Subcutaneous abdominal adipose tissue (tissue), 5 donors: ENCODE measurements around the gene CLEC17A.
"Not testable (repeated sequence)": the region's sequence is repeated elsewhere in the genome, so short reads cannot be mapped to it uniquely, and the experiment has no call there.

Source experiments
- H3K27ac ChIP-seq: one replicate; pipeline ENCODE4 v1.7.0; 2013; ENCODE audit warnings: low read depth, mild to moderate bottlenecking, inconsistent platforms, low read length, moderate library complexity
- H3K27me3 ChIP-seq, 5 donors: one replicate each; pipeline ENCODE4 v1.7.0; 2013; ENCODE audit warnings: low read length in 5 of 5, inconsistent platforms in 1 of 5; ENCODE audit not compliant: control insufficient read depth in 5 of 5, insufficient read depth in 4 of 5
- H3K36me3 ChIP-seq, 5 donors: one replicate each; pipeline ENCODE4 v1.7.0; 2013; ENCODE audit warnings: low read length in 5 of 5; ENCODE audit not compliant: control insufficient read depth in 5 of 5, insufficient read depth in 5 of 5
- H3K4me1 ChIP-seq, 5 donors: one replicate each; pipeline ENCODE4 v1.7.0; 2013; ENCODE audit warnings: low read length in 5 of 5, mild to moderate bottlenecking in 3 of 5, moderate library complexity in 1 of 5; ENCODE audit not compliant: control insufficient read depth in 5 of 5, insufficient read depth in 5 of 5
- H3K4me3 ChIP-seq, 5 donors: one replicate each; pipeline ENCODE4 v1.7.0; 2013; ENCODE audit warnings: low read length in 5 of 5, low read depth in 1 of 5
- H3K9ac ChIP-seq, 5 donors: one replicate each; pipeline ENCODE4 v1.7.0; 2013; ENCODE audit warnings: low read length in 5 of 5, mild to moderate bottlenecking in 4 of 5, moderate library complexity in 3 of 5
- H3K9me3 ChIP-seq, 5 donors: one replicate each; pipeline ENCODE4 v1.7.0; 2013; ENCODE audit warnings: low read length in 5 of 5; ENCODE audit not compliant: control insufficient read depth in 5 of 5
- donor health status: healthy.
- donor health status: healthy.
- donor health status: healthy.
- donor health status: healthy.
- donor health status: healthy.

The CLEC17A gene

DNA sequence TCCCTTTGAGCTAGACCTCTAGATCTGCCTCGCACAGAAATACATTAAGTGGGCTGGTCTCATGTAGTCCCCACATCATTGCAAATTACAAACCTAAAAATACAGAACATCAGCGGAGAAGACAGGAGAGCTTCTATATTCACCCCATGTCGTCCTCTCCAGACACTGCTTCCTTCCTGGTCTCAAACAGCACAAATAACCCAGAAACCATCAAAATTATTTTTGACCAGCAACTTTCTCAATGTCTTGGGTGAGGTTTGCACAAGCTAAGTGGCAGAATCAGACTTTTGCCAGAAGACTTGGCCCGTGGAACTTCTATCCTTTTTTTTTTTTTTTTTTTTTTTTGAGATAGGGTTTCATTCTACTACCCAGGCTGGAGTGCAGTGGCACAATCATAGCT lies 28.2 kb downstream of the CLEC17A start:
- Histone ChIP-seq H3K9ac (no peak overlapping the region), H3K4me1 (no peaks in the 10 kb centered on the region), H3K27me3 (peaks cover 0 to 2% (median 0%) of the 10 kb centered on the region in 5 donors)

DNA sequence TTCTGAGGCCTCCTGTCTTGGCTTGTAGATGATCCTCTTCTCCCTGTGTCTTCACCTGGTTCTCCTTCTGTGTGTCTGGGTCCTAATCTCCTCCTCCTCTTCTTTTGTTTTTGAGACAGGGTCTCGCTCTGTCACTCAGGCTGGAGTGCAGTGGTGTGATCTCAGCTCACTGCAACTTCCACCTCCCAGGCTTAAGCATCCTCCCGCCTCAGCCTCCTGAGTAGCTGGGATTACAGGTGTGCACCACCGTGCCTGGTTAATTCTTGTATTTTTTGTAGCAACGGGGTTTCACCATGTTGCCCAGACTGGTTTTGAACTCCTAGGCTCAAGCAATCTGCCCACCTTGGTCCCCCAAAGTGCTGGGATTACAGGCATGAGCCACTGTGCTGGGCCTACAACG lies 29.4 kb downstream of the CLEC17A start:
- not testable (repeated sequence) for H3K27me3 ChIP-seq, H3K27ac ChIP-seq, H3K36me3 ChIP-seq, H3K9ac ChIP-seq, H3K9me3 ChIP-seq, H3K4me1 ChIP-seq, H3K4me3 ChIP-seq

More for the DNA sequence above, 28.2 kb downstream of the CLEC17A start:
- H3K9me3 ChIP-seq = peaks cover 0 to 2% (median 0%) of the 10 kb centered on the region in 5 donors
- H3K4me3 ChIP-seq = no peak overlapping the region
- H3K36me3 ChIP-seq = no peaks in the 10 kb centered on the region
- H3K27ac ChIP-seq = no peak overlapping the region

DNA sequence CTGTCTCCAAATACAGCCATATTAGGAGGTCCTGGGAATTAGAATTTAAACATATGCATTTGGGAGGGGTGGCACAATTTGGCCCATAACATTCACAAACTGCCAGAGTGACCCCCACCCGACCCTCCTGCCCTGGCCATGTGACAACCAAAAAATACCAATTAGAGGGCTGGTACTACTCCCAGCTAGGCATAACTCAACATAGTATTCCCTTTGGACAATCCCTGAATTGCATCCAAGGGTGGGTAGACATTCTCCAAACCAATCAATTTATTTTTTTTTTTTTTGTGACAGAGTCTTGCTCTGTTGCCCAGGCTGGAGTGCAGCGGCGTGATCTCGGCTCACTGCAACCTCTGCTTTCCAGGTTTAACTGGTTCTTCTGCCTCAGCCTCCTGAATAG lies 29.8 kb downstream of the CLEC17A start:
- H3K9ac ChIP-seq = no peak overlapping the region
- peaks cover 0 to 2% (median 0%) of the 10 kb centered on the region in 5 donors for H3K9me3 ChIP-seq
- no peaks in the 10 kb centered on the region for H3K4me1 ChIP-seq
- peaks cover 0 to 3% (median 0%) of the 10 kb centered on the region in 5 donors for H3K27me3 ChIP-seq
- no peaks in the 10 kb centered on the region for H3K36me3 ChIP-seq
- no peak overlapping the region for H3K4me3 ChIP-seq
- H3K27ac ChIP-seq = no peak overlapping the region

DNA sequence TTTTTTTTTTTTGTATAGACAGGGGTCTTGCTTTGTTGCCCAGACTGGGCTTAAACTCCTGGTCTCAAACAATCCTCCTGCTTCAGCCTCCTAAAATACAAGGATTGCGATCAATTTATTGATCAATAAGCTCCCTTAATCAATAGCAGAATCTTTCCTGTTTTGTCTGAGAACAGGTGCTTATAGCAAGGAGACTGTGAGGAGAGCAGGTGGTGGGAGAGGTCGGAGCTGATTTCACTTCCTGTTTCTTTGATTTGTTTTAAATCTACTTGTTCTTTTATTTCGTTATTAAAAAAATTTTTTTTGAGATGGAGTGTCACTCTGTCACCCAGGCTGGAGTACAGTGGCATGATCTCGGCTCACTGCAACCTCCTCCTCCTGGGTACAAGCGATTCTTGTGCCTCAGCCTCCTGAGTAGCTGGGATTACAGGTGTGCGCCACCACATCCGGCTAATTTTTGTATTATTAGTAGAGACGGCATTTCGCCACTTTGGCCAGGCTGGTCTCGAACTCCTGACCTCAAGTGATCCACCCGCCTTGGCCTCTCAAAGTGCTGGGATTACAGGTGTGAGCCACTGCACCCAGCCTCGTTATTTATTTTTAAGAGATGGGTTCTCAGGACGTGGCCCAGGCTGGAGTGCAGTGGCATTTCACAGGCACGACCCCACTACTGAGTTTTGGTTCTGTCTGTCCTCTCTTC lies 30.7 kb downstream of the CLEC17A start:
- H3K4me3 ChIP-seq, H3K9me3 ChIP-seq, H3K9ac ChIP-seq, H3K27ac ChIP-seq, H3K36me3 ChIP-seq, H3K4me1 ChIP-seq, H3K27me3 ChIP-seq: not testable (repeated sequence)

DNA sequence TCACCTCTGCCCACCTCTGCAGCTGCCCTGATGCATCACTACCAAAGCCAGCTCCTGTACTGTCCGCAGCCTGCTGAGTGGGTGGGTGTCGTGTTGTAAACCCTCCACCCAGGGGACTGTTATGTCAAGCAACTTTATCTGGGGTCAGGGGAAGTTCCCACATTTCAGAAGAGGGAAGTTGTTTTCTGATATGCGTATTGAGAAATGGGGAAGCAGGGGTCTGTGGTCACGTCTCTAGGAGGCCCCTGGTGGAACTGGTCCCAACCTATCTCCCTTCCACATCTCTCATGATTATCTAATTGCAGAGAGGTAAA lies 31.2 kb downstream of the CLEC17A start:
- H3K27ac ChIP-seq = no peak overlapping the region
- H3K4me1 ChIP-seq = no peaks in the 10 kb centered on the region
- no peaks in the 10 kb centered on the region for H3K36me3 ChIP-seq
- no peak overlapping the region for H3K9ac ChIP-seq
- peaks cover 0 to 3% (median 0%) of the 10 kb centered on the region in 5 donors for H3K27me3 ChIP-seq
- peaks cover 0 to 6% (median 3%) of the 10 kb centered on the region in 5 donors for H3K9me3 ChIP-seq
- H3K4me3 ChIP-seq = no peak overlapping the region

DNA sequence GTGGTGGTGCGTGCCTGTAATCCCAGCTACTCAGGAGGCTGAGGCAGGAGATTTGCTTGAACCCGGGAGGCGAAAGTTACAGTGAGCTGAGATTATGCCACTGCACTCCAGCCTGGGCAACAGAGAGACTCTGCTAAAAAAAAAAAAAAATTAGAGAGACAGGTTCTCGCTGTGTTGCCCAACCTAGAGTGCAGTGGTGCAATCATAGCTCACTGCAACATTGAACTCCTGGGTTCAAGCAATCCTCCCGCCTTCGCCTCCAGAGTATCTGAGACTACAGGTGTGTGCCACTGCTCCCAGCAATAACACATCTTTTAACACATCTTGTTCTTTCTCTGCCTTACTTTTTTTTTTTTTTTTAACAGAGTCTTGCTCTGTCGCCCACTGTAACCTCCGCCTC lies 32.7 kb downstream of the CLEC17A start:
- Histone ChIP-seq H3K27me3 (peaks cover 0 to 3% (median 0%) of the 10 kb centered on the region in 5 donors), H3K9me3 (peaks cover 6 to 17% (median 14%) of the 10 kb centered on the region in 5 donors), H3K36me3 (no peaks in the 10 kb centered on the region), H3K4me1 (no peaks in the 10 kb centered on the region), H3K27ac (no peak overlapping the region), H3K4me3 (no peak overlapping the region), H3K9ac (no peak overlapping the region)

DNA sequence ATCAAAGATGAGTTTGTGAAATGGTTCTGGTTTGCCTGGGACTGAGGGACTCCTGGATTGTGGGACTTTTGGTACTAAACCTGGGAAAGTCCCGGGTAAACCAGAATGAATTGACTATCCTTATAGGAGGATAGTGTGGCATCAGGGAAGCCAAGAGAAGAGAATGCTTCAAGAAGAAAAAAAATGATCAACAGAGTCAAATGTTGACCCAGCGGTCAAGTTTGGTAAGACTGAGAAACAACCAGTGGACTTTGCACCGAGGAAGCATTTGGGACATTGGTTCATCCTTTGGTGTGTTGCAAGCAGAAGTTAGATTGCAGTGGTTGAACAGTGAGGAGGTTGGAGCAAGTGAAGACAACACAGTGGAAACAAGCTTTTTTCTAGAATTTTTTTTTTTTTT lies 33.5 kb downstream of the CLEC17A start:
- Histone ChIP-seq H3K9ac (no peak overlapping the region), H3K36me3 (no peaks in the 10 kb centered on the region), H3K27ac (no peak overlapping the region), H3K27me3 (peaks cover 0 to 3% (median 0%) of the 10 kb centered on the region in 5 donors), H3K9me3 (peaks cover 6 to 17% (median 14%) of the 10 kb centered on the region in 5 donors), H3K4me3 (no peak overlapping the region), H3K4me1 (no peaks in the 10 kb centered on the region)

DNA sequence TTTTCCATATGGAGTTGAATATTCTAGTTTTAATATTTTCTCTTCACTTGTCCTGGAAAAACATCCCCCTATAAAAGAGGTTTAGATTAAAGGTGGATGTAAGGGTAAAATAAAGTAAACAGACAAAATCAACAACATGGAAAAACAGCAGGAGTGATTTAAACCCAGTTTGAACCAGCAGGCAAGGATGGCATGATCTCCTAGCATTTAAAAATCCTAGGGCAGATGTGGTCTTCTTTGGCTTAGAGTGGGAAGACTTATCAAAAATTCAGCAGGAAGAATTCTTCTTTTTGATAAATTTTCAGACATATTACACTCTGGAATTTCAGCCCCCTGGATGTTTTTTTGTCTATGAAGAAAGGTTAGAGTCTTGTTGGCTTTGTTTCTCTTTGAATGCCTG lies 36.5 kb downstream of the CLEC17A start:
- Histone ChIP-seq H3K27ac (no peak overlapping the region), H3K36me3 (no peaks in the 10 kb centered on the region), H3K9me3 (peaks cover 6 to 15% (median 14%) of the 10 kb centered on the region in 5 donors), H3K4me3 (peak overlapping the region in 1 of 5 donors; percentile 22), H3K27me3 (peaks cover 0 to 5% (median 0%) of the 10 kb centered on the region in 5 donors), H3K4me1 (no peaks in the 10 kb centered on the region), H3K9ac (no peak overlapping the region)

DNA sequence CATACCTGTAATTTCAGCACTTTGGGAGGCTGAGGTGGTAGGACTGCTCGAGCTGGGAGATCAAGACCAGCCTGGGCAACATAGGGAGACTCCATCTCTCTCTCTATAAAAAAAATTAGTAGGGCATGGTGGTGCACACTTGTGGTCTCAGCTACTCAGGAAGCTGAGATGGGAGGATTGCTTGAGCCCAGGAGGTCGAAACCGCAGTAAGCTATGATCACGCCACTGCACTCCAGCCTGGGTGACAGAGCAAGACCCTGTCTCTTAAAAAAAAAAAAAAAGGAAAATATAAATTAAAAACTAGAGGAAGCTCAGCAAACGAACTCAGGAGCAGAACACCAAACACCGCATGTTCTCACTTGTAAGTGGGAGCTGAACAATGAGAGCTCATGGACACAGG lies 41.6 kb downstream of the CLEC17A start:
- H3K9me3 ChIP-seq = peaks cover 5 to 16% (median 9%) of the 10 kb centered on the region in 5 donors
- not testable (repeated sequence) for H3K27ac ChIP-seq, H3K27me3 ChIP-seq, H3K9ac ChIP-seq, H3K4me3 ChIP-seq, H3K36me3 ChIP-seq, H3K4me1 ChIP-seq

DNA sequence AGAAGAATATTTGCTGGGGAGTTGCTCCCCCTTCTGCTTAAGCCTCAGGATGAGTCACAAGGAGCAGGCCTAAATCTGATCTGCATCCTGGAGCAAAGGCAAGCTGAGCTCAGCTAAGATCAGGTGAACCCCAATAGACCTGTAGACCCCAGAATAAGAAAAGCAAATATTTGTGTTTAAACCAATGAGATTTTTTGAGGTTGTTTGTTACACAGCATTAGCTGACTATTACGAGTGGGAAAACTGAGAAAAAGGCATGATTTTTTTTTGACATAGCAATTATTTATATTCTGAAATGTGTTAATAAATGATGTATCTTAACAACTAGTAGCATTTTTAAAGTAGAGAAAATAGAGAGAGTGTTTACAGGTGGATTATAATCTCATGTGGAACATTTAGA lies 46.7 kb downstream of the CLEC17A start:
- Histone ChIP-seq H3K36me3 (no peaks in the 10 kb centered on the region), H3K9me3 (peaks cover 0 to 20% (median 6%) of the 10 kb centered on the region in 5 donors), H3K4me1 (no peaks in the 10 kb centered on the region), H3K27ac (no peak overlapping the region), H3K27me3 (peaks cover 0 to 5% (median 0%) of the 10 kb centered on the region in 5 donors), H3K4me3 (no peak overlapping the region), H3K9ac (no peak overlapping the region)
